Hepatic stellate cell (primary cell): Measurements from ENCODE around the gene MSGN1.

Experiments used
- DNase-seq: peaks from one replicate; pipeline ENCODE4 v3.0.0; 2011; ENCODE audit warnings: low spot score

MSGN1 gene, protein sequence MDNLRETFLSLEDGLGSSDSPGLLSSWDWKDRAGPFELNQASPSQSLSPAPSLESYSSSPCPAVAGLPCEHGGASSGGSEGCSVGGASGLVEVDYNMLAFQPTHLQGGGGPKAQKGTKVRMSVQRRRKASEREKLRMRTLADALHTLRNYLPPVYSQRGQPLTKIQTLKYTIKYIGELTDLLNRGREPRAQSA

DNA sequence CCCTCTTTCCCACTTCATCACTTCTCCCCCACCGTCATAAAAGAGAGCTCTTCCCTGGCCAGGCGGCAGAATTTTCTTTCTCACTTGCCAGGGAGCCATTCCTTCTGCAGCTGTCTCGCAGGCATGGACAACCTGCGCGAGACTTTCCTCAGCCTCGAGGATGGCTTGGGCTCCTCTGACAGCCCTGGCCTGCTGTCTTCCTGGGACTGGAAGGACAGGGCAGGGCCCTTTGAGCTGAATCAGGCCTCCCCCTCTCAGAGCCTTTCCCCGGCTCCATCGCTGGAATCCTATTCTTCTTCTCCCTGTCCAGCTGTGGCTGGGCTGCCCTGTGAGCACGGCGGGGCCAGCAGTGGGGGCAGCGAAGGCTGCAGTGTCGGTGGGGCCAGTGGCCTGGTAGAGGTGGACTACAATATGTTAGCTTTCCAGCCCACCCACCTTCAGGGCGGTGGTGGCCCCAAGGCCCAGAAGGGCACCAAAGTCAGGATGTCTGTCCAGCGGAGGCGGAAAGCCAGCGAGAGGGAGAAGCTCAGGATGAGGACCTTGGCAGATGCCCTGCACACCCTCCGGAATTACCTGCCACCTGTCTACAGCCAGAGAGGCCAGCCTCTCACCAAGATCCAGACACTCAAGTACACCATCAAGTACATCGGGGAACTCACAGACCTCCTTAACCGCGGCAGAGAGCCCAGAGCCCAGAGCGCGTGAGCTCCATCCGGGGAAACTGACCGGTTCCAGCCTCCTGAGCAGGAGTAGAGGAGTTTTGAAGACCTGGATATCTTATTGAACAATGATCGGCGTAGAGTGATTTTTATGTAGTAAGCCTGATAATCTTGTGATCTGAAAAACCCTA lies at the start of gene MSGN1:
TSS of gene MSGN1 (plus strand) at position 65 of the 850 bp plus-strand sequence. CDS start at position 124, 59 bp downstream.
- no peak for DNase-seq

- no peak for DNase-seq
These were observed 47.4 kb upstream of the MSGN1 start for GRCh38 chr2:17768894-17769293.

- DNase-seq = no peak
These were observed 44.3 kb upstream of the MSGN1 start for GRCh38 chr2:17771956-17772355.

- DNase-seq = no peak
These were observed 43.7 kb upstream of the MSGN1 start for GRCh38 chr2:17772532-17772931.

GRCh38 chr2:17780546-17780945 lies 35.7 kb upstream of the MSGN1 start:
- no peak for DNase-seq

DNA sequence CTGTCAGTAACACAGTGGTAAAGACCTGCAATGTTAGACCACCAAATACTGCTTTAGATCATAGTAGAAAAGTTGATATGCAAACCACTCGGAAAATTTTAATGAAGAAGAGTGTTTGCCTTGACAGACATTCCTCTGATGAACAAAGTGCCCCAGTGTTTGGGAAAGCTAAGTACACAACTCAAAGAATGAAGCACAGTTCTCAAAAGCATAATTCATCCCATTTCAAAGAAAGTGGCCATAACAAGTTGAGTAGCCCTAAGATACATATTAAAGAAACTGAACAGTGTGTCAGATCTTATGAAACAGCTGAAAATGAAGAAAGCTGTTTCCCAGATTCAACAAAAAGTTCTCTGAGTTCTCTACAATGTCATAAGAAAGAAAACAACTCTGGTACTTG lies 34.8 kb upstream of the MSGN1 start:
- no peak for DNase-seq

DNA sequence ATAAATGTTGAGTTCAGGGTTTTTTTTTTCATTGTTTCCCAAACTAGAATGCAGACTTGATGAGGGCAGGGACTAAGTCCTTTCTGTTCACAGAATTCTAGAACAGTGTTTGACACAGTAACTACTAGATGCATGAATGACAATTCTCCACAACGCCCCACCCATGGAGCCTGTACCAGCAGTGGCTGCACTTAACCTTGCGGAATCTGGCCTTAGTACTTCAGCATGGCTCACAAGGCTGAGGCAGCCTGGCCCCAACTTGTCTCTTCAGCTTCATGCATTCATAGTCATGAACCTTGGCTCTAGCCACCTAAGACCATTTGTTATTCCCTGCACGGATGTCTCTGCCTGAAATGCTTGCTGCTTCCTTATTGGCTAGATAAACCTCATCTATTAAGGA lies 29.5 kb upstream of the MSGN1 start:
- no peak for DNase-seq

GRCh38 chr2:17788773-17789172 lies 27.5 kb upstream of the MSGN1 start:
- DNase-seq = no peak

GRCh38 chr2:17790536-17790935 lies 25.7 kb upstream of the MSGN1 start:
- no peak for DNase-seq

DNA sequence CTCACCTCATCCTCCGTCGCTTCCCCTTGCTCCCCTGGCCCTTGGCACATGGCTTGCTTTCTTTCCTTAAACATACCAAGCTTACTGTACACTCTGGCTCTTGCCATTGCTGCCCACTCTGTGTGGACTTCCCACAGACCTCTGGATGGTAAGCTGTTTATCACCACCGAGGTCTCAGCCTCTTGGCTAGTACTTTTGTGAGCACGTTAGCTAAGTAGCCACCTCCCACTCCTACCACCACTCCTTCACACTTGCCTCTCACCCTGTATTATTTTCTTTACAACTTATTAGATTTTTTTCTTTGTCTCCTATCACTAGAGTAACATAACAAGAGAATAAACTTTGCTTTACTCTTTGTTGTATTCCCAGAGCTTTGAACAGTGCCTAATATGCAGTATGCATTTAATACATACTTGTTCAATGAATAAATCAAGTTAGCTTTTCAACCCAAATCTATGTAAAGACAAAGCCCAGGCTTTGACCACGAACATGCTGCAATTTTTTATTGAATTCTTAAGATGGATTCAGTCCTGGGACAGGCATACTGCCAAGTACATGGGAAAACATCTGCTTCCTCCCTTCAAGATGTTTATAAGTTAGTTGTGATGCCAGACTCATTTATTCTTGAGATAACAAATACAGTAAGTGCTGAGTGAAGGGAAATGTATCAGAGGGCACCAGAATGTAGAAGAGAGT lies 25.0 kb upstream of the MSGN1 start:
- DNase-seq = no peak

GRCh38 chr2:17791817-17792130 lies 24.5 kb upstream of the MSGN1 start:
- DNase-seq = no peak

- no peak for DNase-seq
These were observed 23.7 kb upstream of the MSGN1 start for GRCh38 chr2:17792515-17792914.

- no peak for DNase-seq
These were observed 23.0 kb upstream of the MSGN1 start for GRCh38 chr2:17793296-17793695.

DNA sequence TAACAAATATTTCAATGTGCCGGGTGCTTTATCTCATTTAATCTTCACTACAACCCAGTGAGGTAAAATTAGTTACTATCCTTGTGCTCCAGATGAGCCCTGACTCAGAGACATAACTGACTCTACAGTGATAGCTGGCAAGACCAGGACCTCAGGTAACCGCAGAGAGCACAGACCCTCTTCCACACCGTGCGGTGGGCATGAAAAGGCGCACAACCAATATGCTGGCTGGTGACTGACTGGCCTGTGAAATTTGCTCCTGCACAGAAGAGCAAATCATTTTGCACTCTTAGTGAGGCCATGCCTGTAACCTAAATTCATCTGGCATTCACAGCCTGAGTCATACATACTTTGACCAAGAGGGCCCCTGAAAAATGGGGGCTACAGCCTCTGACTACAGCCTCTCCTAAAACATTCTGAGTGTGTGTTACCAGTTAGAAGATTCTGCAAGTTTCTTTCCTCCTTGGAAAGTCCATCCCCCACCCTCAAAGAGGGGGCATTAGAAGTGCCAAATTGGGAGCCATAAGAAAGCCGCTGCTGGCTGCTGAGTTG lies 22.4 kb upstream of the MSGN1 start:
- no peak for DNase-seq

DNA sequence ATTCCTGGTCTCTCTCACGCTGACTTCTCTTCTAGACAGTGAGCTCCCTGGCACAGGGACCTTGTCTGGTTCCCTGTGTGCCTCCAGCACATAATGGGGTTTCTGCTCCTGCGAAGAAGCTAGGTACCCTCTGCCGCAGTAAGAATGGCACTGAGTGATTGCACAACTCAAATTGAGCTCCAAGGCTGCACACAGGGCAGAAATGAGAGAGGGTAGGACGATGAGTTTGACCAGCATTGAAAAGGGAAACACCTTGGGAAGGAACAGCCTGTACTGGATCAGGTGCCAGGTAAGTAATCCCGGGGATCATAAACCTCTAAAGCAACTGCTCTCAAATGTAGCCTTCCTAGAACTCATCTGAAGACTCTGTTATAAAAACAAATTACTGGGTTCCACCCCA lies 21.0 kb upstream of the MSGN1 start:
- DNase-seq = no peak

- DNase-seq = no peak
These were observed 17.9 kb upstream of the MSGN1 start for GRCh38 chr2:17798338-17798737.

GRCh38 chr2:17799301-17800120 lies 16.7 kb upstream of the MSGN1 start:
- DNase-seq = no peak

DNA sequence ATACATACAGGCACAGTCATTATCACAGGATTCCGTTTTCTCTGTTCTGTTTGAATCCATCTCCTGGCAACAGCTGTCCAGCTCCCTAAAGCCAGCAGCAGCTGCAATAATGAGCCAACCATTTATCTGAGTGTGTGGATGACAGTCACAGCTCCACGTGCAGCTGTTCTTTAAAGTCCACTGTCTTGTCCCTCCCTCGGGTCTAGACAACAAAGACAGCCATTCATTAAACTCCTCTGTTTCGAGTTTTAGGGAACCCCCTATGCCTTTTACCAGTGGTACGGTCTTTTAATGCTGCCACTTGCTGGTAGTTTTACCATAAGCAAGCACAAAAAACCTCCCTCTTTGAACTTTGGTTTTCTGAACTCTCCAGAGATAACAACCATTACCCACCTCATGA lies 16.0 kb upstream of the MSGN1 start:
- DNase-seq = no peak

DNA sequence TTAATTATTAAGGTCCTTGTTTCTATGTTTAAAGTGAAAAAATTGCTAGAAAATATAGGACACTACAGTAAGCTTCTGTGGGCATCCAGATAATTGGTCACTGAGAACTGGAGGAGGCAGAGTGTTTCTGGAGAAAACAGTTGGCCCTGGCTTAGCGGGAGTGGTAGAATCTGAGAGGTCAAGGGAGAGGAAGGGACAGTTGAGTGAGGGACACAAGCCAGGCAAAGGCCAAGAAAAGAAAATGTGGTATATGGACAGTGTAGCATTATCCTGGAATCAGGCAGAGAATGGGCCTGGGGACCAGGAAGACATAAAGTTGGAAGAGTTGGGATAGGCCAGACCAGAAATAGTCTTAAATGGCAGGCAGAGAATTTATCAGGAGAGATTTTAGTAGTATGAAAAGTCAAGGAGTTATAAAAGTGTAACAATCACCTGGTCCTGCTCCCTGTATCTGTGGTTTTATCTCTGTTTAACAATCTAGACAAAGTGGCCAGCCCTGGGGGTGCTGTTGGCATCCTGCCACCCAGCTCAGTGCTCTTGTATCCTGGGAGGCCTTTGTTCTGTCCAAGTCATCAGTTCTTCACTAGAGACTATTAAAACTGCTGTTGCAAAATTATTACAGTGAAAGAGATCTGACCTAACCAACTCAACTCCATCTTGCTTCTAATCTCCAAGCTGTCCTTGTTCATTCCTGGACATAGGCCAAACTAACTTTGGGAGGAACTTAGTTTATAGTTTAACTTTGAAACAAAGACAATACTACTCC lies 15.4 kb upstream of the MSGN1 start:
- DNase-seq = no peak

GRCh38 chr2:17803497-17803896 lies 12.8 kb upstream of the MSGN1 start:
- DNase-seq = no peak

DNA sequence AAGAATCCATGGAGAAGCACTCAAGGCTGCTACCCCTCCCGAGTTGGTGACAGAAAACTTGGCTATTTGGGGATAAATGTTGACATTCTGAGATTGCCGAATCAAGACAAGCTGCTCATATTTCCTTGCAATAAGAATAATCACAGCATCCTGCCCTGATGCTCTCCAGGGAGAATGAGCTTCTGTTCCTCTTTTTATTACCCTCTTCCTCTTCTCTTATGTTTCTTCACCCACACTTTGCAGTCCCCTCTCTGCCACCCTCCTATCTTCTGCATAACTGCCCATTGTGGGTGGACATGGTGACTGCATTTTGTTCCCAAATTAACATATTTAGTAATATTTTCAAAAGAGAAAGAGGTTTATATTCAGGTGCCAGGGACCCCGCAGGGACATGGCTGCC lies 11.9 kb upstream of the MSGN1 start:
- DNase-seq = no peak
